SK-N-SH (cell line): ENCODE data around the gene CA9.

Experiments used
- CHD2 ChIP-seq: fragments of 150-350 bp; IDR thresholded peaks from 2 replicates; pipeline ENCODE4 v1.6.1; 2018; ENCODE audit warnings: low read length; ENCODE audit not compliant: partially characterized antibody
- EP300 ChIP-seq, 2 experiments: IDR thresholded peaks; 2 replicates each; pipeline versions ENCODE4 v1.4.0 to v1.6.1; 2012; ENCODE audit warnings: borderline replicate concordance in 1 of 2, low read depth in 1 of 2, low read length in 1 of 2
- EZH2phosphoT487 ChIP-seq: fragments of 200-600 bp; sonication (generic); IDR thresholded peaks from 2 replicates; pipeline ENCODE4 v1.6.1; 2017; ENCODE audit warnings: low read depth, mixed run types, mild to moderate bottlenecking, antibody characterized with exemption, moderate library complexity, borderline replicate concordance
- GATA2 ChIP-seq: sonication (generic); formaldehyde crosslinking; IDR thresholded peaks from 2 replicates; pipeline ENCODE4 v1.5.0; 2020; ENCODE audit warnings: mild to moderate bottlenecking, missing genetic modification reagents
- MEF2A ChIP-seq: IDR thresholded peaks from 2 replicates; pipeline ENCODE4 v1.4.0; 2012; ENCODE audit warnings: low read depth, borderline replicate concordance
- NFIC ChIP-seq: IDR thresholded peaks from 2 replicates; pipeline ENCODE4 v1.4.0; 2012; ENCODE audit warnings: borderline replicate concordance
- POLR2AphosphoS5 ChIP-seq: IDR thresholded peaks from 2 replicates; pipeline ENCODE4 v1.6.1; 2012; ENCODE audit warnings: low read depth, low read length
- RAD21 ChIP-seq: IDR thresholded peaks from 2 replicates; pipeline ENCODE4 v1.6.1; 2012; ENCODE audit warnings: mild to moderate bottlenecking, low read length
- TAF1 ChIP-seq: IDR thresholded peaks from 2 replicates; pipeline ENCODE4 v1.6.1; 2012; ENCODE audit warnings: low read depth, mild to moderate bottlenecking, low read length, moderate library complexity, borderline replicate concordance
- TF ChIP-seq, protein P1 (sequence below): IDR thresholded peaks from 2 replicates; pipeline ENCODE4 v1.6.1; 2012; ENCODE audit warnings: mild to moderate bottlenecking, low read depth, low read length, moderate library complexity
- TF ChIP-seq, protein P2 (sequence below): fragments of 200-600 bp; sonication (generic); IDR thresholded peaks from 2 replicates; pipeline ENCODE4 v1.6.1; 2017; ENCODE audit warnings: antibody characterized with exemption, mild to moderate bottlenecking, moderate library complexity
- TF ChIP-seq, protein P3 (sequence below): fragments of 150-350 bp; IDR thresholded peaks from 2 replicates; pipeline ENCODE4 v1.6.1; 2017; ENCODE audit warnings: antibody characterized with exemption, low read length, low read depth, borderline replicate concordance

DNA sequence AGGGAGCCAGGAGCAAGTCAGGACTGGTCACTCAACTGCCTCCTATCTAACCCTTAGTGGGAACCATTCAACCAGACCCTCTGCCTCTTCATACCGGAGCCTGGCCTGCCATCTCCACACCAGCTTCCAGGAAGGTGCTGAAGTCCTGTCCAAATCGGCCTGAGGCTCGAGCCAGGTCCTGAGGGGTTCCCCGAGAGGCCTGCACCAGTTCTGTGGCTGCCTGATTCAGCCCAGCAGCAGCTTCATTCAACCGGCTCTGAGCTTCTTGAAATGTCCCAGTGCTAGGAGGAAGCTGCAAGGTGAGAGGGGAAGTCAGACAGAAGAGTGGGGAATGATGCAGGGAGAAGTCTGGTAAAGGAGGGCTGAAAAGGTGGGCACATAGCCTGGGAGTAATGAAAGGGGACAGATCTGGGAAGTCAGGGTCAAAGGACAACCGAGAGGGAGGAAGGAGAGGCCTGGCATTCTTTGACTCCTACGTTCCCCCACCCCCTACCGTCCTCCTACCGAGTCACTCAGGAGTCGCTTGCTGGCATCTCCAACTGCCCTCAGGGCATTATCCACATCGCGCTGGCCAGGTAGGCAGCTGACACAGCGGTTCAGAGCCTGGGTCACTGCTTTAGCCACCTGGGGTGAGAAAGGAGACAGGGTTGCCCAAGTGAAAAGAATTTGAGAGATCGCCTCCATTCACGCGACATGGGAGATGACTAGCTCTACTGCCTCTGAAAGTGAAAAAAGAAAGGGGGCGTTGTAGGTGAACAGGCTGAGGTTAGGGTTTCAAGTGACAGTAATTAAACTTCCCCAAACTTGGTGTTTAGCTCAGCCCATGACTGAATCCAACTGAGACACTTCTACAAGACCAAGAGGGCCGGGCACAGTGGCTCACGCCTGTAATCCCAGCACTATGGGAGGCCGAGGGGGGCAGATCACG, 38.0 kb downstream of the CA9 start:
- TF ChIP-seq TAF1 = no peak
- no peak for TF ChIP-seq MEF2A
- no peak for TF ChIP-seq POLR2AphosphoS5
- TF ChIP-seq, protein P1, sequence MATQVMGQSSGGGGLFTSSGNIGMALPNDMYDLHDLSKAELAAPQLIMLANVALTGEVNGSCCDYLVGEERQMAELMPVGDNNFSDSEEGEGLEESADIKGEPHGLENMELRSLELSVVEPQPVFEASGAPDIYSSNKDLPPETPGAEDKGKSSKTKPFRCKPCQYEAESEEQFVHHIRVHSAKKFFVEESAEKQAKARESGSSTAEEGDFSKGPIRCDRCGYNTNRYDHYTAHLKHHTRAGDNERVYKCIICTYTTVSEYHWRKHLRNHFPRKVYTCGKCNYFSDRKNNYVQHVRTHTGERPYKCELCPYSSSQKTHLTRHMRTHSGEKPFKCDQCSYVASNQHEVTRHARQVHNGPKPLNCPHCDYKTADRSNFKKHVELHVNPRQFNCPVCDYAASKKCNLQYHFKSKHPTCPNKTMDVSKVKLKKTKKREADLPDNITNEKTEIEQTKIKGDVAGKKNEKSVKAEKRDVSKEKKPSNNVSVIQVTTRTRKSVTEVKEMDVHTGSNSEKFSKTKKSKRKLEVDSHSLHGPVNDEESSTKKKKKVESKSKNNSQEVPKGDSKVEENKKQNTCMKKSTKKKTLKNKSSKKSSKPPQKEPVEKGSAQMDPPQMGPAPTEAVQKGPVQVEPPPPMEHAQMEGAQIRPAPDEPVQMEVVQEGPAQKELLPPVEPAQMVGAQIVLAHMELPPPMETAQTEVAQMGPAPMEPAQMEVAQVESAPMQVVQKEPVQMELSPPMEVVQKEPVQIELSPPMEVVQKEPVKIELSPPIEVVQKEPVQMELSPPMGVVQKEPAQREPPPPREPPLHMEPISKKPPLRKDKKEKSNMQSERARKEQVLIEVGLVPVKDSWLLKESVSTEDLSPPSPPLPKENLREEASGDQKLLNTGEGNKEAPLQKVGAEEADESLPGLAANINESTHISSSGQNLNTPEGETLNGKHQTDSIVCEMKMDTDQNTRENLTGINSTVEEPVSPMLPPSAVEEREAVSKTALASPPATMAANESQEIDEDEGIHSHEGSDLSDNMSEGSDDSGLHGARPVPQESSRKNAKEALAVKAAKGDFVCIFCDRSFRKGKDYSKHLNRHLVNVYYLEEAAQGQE = no peak
- TF ChIP-seq, protein P2, sequence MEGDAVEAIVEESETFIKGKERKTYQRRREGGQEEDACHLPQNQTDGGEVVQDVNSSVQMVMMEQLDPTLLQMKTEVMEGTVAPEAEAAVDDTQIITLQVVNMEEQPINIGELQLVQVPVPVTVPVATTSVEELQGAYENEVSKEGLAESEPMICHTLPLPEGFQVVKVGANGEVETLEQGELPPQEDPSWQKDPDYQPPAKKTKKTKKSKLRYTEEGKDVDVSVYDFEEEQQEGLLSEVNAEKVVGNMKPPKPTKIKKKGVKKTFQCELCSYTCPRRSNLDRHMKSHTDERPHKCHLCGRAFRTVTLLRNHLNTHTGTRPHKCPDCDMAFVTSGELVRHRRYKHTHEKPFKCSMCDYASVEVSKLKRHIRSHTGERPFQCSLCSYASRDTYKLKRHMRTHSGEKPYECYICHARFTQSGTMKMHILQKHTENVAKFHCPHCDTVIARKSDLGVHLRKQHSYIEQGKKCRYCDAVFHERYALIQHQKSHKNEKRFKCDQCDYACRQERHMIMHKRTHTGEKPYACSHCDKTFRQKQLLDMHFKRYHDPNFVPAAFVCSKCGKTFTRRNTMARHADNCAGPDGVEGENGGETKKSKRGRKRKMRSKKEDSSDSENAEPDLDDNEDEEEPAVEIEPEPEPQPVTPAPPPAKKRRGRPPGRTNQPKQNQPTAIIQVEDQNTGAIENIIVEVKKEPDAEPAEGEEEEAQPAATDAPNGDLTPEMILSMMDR = no peak
- TF ChIP-seq NFIC = no peak
- no peak for TF ChIP-seq RAD21
- no peak for TF ChIP-seq CHD2
- TF ChIP-seq EP300 (IDR thresholded peaks at IDR 0.05; ENCODE audit: borderline replicate concordance in 1 of 2, low read depth in 1 of 2, low read length in 1 of 2) = no peak
- TF ChIP-seq, protein P3, sequence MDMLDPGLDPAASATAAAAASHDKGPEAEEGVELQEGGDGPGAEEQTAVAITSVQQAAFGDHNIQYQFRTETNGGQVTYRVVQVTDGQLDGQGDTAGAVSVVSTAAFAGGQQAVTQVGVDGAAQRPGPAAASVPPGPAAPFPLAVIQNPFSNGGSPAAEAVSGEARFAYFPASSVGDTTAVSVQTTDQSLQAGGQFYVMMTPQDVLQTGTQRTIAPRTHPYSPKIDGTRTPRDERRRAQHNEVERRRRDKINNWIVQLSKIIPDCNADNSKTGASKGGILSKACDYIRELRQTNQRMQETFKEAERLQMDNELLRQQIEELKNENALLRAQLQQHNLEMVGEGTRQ = no peak
- no peak for TF ChIP-seq EZH2phosphoT487
- TF ChIP-seq GATA2 (CRISPR knock-in tag) = no peak
